Right lobe of liver (tissue), 6 donors: ENCODE data around the gene ERP27. TPM values are rescaled to one million over a fixed set of nuclear protein-coding genes. Genes with fewer than 3 reads are reported as not detected.
A peak's percentile ranks its signal among the peaks of the same experiment; 100 is the strongest.

Experiments used
- ATAC-seq, 4 donors: fragments of 200-7000 bp; cut with Tn5 transposase; one replicate each; pipeline ENCODE4 v1.9.1; 2020; ENCODE audit warnings: mild to moderate bottlenecking in 4 of 4, moderate library complexity in 4 of 4
- DNase-seq, 3 donors: peaks; one replicate each; pipeline ENCODE4 v3.0.0-alpha.2; 2020
- H3K27ac ChIP-seq, 3 donors: fragments of 200-600 bp; one replicate each; pipeline ENCODE4 v1.8.0; 2022
- H3K27me3 ChIP-seq, 2 donors: fragments of 200-600 bp; one replicate each; pipeline ENCODE4 v1.8.0; 2022
- H3K36me3 ChIP-seq, 4 donors: fragments of 200-600 bp; sonication (generic) in 1 of 4; one replicate each; pipeline versions ENCODE4 v1.5.1 to v1.8.0; 2017 to 2022; ENCODE audit warnings: control low read depth in 1 of 4
- H3K4me1 ChIP-seq, 4 donors: fragments of 200-600 bp; sonication (generic) in 1 of 4; one replicate each; pipeline versions ENCODE4 v1.5.1 to v1.8.0; 2017 to 2022; ENCODE audit warnings: control low read depth in 1 of 4
- H3K4me3 ChIP-seq, 3 donors: fragments of 200-600 bp; one replicate each; pipeline ENCODE4 v1.8.0; 2022
- H3K9me3 ChIP-seq, 4 donors: fragments of 200-600 bp; sonication (generic) in 1 of 4; one replicate each; pipeline versions ENCODE4 v1.5.1 to v1.8.0; 2017 to 2022; ENCODE audit warnings: control low read depth in 1 of 4
- CTCF ChIP-seq, 4 donors: fragments of 200-600 bp in 3 of 4; fragments of 450-650 bp in 1 of 4; IDR thresholded peaks; one replicate each; pipeline versions ENCODE4 v1.5.1 to v1.8.0; 2016 to 2022; ENCODE audit warnings: antibody characterized with exemption in 4 of 4, mild to moderate bottlenecking in 2 of 4
- POLR2A ChIP-seq: fragments of 450-650 bp; IDR thresholded peaks from one replicate; pipeline ENCODE4 v1.6.1; 2017; ENCODE audit warnings: antibody characterized with exemption, mild to moderate bottlenecking
- WGBS: methylation state at CpG from one replicate; pipeline ENCODE4 v1.1.6; 2018; ENCODE audit warnings: low coverage, low lambda C conversion rate; ENCODE audit not compliant: insufficient coverage; ENCODE audit errors: missing lambda C conversion rate; 5-methylcytosine and 5-hydroxymethylcytosine counted together
- intact Hi-C, 2 donors: fragments of 100-400 bp; cut with DNase I; formaldehyde crosslinking; loops; one replicate each; pipeline versions ENCODE4 v1.11.2 to v1.14.1; 2022
- total RNA-seq, 6 experiments: library from RNA; depleted of rRNA in 2 of 6; stranded (reverse); fragments of >200 nt in 2 of 6; fragmentation: NEBNext Ultra II Directional in 3 of 6; extraction: Animal tissue kit (Norgen Biotek cat#: 25700) in 3 of 6; gene quantifications; one replicate each; pipeline versions ENCODE4 v1.1.0 to v1.2.4, GENCODE V29; 2016 to 2023
- donor health status: DM: no; HTN: yes; CAD: no.
- donor health status: DM: no; HTN: no; CAD: no.
- donor health status: DM: no; HTN: no; CAD: no.
- donor health status: DM: no; HTN: yes; CAD: no.
- donor health status: DM: no; HTN: yes; CAD: no.

Gene ERP27
- total RNA-seq, 6 experiments from 2014 or later: 0.26 to 1.0 (median 0.39) TPM; not detected in 2

- H3K4me1 ChIP-seq: no peaks in the 10 kb centered on the region
- intact Hi-C loops: no loop called here
- DNase-seq: no peak
- no peak overlapping the region for H3K27ac ChIP-seq
- TF ChIP-seq CTCF (IDR thresholded peaks at IDR 0.05): no peak
- no peak for TF ChIP-seq POLR2A
- ATAC-seq: no peak
- H3K4me3 ChIP-seq: no peak overlapping the region
- H3K27me3 ChIP-seq: no peaks in the 10 kb centered on the region
- H3K36me3 ChIP-seq: no peaks in the 10 kb centered on the region
- 54% methylated on average over 5 of the region's 5 CpGs for WGBS
- H3K9me3 ChIP-seq: no peaks in the 10 kb centered on the region
These were observed 28.0 kb downstream of the ERP27 start for GRCh38 chr12:14910090-14910915.

- intact Hi-C loops: no loop called here
- ATAC-seq (no peak), DNase-seq (no peak)
- 75% methylated on average over 1 of the region's 1 CpG for WGBS
- no peaks in the 10 kb centered on the region for H3K4me1 ChIP-seq
- no peaks in the 10 kb centered on the region for H3K36me3 ChIP-seq
- H3K4me3 ChIP-seq: no peak overlapping the region
- H3K9me3 ChIP-seq: no peaks in the 10 kb centered on the region
- TF ChIP-seq POLR2A: no peak
- TF ChIP-seq CTCF (IDR thresholded peaks at IDR 0.05): no peak
- H3K27me3 ChIP-seq: no peaks in the 10 kb centered on the region
- no peak overlapping the region for H3K27ac ChIP-seq
These were observed 30.4 kb downstream of the ERP27 start for GRCh38 chr12:14907953-14908352.

GRCh38 chr12:14906114-14906513, 32.2 kb downstream of the ERP27 start:
- H3K9me3 ChIP-seq: no peaks in the 10 kb centered on the region
- no peak for TF ChIP-seq CTCF (IDR thresholded peaks at IDR 0.05)
- no peak for TF ChIP-seq POLR2A
- ATAC-seq: no peak
- no peak for DNase-seq
- no peaks in the 10 kb centered on the region for H3K27me3 ChIP-seq
- no peaks in the 10 kb centered on the region for H3K4me1 ChIP-seq
- intact Hi-C loops: no loop called here
- 80% methylated on average over 5 of the region's 5 CpGs for WGBS
- no peaks in the 10 kb centered on the region for H3K36me3 ChIP-seq
- no peak overlapping the region for H3K4me3 ChIP-seq
- H3K27ac ChIP-seq: peak overlapping the region in 1 of 3 donors; percentile 25

GRCh38 chr12:14905269-14906004, 32.9 kb downstream of the ERP27 start:
- WGBS: 60% methylated on average over 4 of the region's 5 CpGs
- intact Hi-C loops: no loop called here
- Histone ChIP-seq H3K36me3 (no peaks in the 10 kb centered on the region), H3K4me3 (no peak overlapping the region), H3K9me3 (no peaks in the 10 kb centered on the region), H3K4me1 (no peaks in the 10 kb centered on the region), H3K27ac (peak overlapping the region in 1 of 3 donors; percentile 25), H3K27me3 (no peaks in the 10 kb centered on the region)
- ATAC-seq (peak; percentile 43 to 68 (median 54)), DNase-seq (no peak)
- TF ChIP-seq CTCF (IDR thresholded peaks at IDR 0.05) (no peak), POLR2A (no peak)
